IMR-90 (cell line): ENCODE measurements around the gene PRSS53. TPM values are rescaled to one million over a fixed set of nuclear protein-coding genes. Genes with fewer than 3 reads are reported as not detected.

ENCODE experiments used
- ATAC-seq: fragments of 200-7000 bp; cut with Tn5 transposase; 2 replicates; pipeline ENCODE4 v1.9.1; 2020; ENCODE audit warnings: low read depth, mild to moderate bottlenecking, moderate library complexity
- BruUV-seq: library from RNA; stranded (reverse); fragments of 400-500 nt; replicated peaks from 2 replicates; lab custom pipeline; 2021; lab: Mats Ljungman, UMichigan
- CTCF ChIA-PET: fragments of 300-600 bp; formaldehyde crosslinking; extraction: SDS; loops from one replicate; lab custom pipeline; 2021; ENCODE audit warnings: antibody characterized with exemption; lab: Yijun Ruan, JAX
- POLR2A ChIA-PET: fragments of 300-600 bp; sonication (Branson Sonifier 250); formaldehyde crosslinking; loops from one replicate; lab custom pipeline; 2022; ENCODE audit warnings: antibody characterized with exemption; ENCODE audit not compliant: unreplicated experiment; lab: Charles Lee
- DNase-seq: peaks from one replicate; pipeline ENCODE4 v3.0.0; 2013
- H2AFZ ChIP-seq: replicated peaks from 2 replicates; pipeline ENCODE3; 2013; ENCODE audit warnings: low read length, mild to moderate bottlenecking; ENCODE audit not compliant: poor library complexity
- H2AK5ac ChIP-seq: 2 replicates; pipeline ENCODE4 v1.6.1; 2013; ENCODE audit warnings: low read depth, low read length, inconsistent platforms
- H2AK9ac ChIP-seq: replicated peaks from 2 replicates; pipeline ENCODE3; 2013; ENCODE audit warnings: mild to moderate bottlenecking, low read depth, low read length, moderate library complexity; ENCODE audit not compliant: poor library complexity
- H2BK120ac ChIP-seq: 2 replicates; pipeline ENCODE4 v1.6.1; 2013; ENCODE audit warnings: low read depth, low read length, inconsistent platforms
- H2BK15ac ChIP-seq: 3 replicates; pipeline ENCODE4 v1.6.1; 2013; ENCODE audit warnings: low read depth, low read length, inconsistent platforms
- H2BK20ac ChIP-seq: 2 replicates; pipeline ENCODE4 v1.6.1; 2013; ENCODE audit warnings: low read depth, mild to moderate bottlenecking, inconsistent platforms, low read length, moderate library complexity
- H2BK5ac ChIP-seq: 2 replicates; pipeline ENCODE4 v1.6.1; 2013; ENCODE audit warnings: mild to moderate bottlenecking, low read depth, low read length, inconsistent platforms; ENCODE audit not compliant: poor library complexity, severe bottlenecking
- H3K14ac ChIP-seq: replicated peaks from 2 replicates; pipeline ENCODE4 v1.6.1; 2013; ENCODE audit warnings: low read depth, low read length, inconsistent platforms
- H3K18ac ChIP-seq: 2 replicates; pipeline ENCODE4 v1.6.1; 2013; ENCODE audit warnings: low read depth, low read length, control low read depth
- H3K23ac ChIP-seq: 2 replicates; pipeline ENCODE4 v1.6.1; 2013; ENCODE audit warnings: low read depth, low read length, inconsistent platforms
- H3K27ac ChIP-seq: 2 replicates; pipeline ENCODE4 v1.5.1; 2013; ENCODE audit warnings: mild to moderate bottlenecking, control low read depth, low read length; ENCODE audit not compliant: insufficient read depth
- H3K27me3 ChIP-seq: 2 replicates; pipeline ENCODE4 v1.6.1; 2013; ENCODE audit warnings: low read length; ENCODE audit not compliant: control insufficient read depth, insufficient read depth
- H3K36me3 ChIP-seq: 2 replicates; pipeline ENCODE4 v1.6.1; 2013; ENCODE audit warnings: low read length, mixed read lengths; ENCODE audit not compliant: control insufficient read depth, insufficient read depth
- H3K4ac ChIP-seq: 2 replicates; pipeline ENCODE4 v1.6.1; 2013; ENCODE audit warnings: low read depth, low read length, inconsistent platforms
- H3K4me1 ChIP-seq: 2 replicates; pipeline ENCODE4 v1.6.1; 2013; ENCODE audit warnings: low read length, mixed read lengths; ENCODE audit not compliant: control insufficient read depth, insufficient read depth
- H3K4me2 ChIP-seq: 2 replicates; pipeline ENCODE4 v1.6.1; 2013; ENCODE audit warnings: low read depth, mild to moderate bottlenecking, control low read depth, low read length, moderate library complexity
- H3K4me3 ChIP-seq: 2 replicates; pipeline ENCODE4 v1.5.1; 2013; ENCODE audit warnings: low read depth, mild to moderate bottlenecking, control low read depth, low read length, moderate library complexity; ENCODE audit not compliant: insufficient read depth
- H3K56ac ChIP-seq: 2 replicates; pipeline ENCODE4 v1.6.1; 2013; ENCODE audit warnings: low read length, inconsistent platforms; ENCODE audit not compliant: insufficient read depth; ENCODE audit errors: extremely low read depth
- H3K79me1 ChIP-seq, 2 experiments: 2 replicates each; pipeline ENCODE4 v1.6.1; 2013; ENCODE audit warnings: low read length in 2 of 2, inconsistent platforms in 1 of 2, low read depth in 1 of 2
- H3K9ac ChIP-seq: 2 replicates; pipeline ENCODE4 v1.6.1; 2013; ENCODE audit warnings: low read depth, low read length, control low read depth
- H3K9me1 ChIP-seq: 2 replicates; pipeline ENCODE4 v1.6.1; 2013; ENCODE audit warnings: low read length, inconsistent platforms; ENCODE audit not compliant: insufficient read depth
- H3K9me3 ChIP-seq: 2 replicates; pipeline ENCODE4 v1.6.1; 2013; ENCODE audit warnings: low read length; ENCODE audit not compliant: control insufficient read depth, insufficient read depth
- H4K20me1 ChIP-seq: 2 replicates; pipeline ENCODE4 v1.6.1; 2013; ENCODE audit warnings: low read length, inconsistent platforms; ENCODE audit not compliant: insufficient read depth
- H4K5ac ChIP-seq: 2 replicates; pipeline ENCODE4 v1.6.1; 2013; ENCODE audit warnings: mild to moderate bottlenecking, low read depth, low read length, control low read depth
- H4K8ac ChIP-seq, 2 experiments: 2 replicates each; pipeline ENCODE4 v1.6.1; 2013; ENCODE audit warnings: low read depth in 2 of 2, low read length in 2 of 2, control low read depth in 1 of 2, inconsistent platforms in 1 of 2
- H4K91ac ChIP-seq: 2 replicates; pipeline ENCODE4 v1.6.1; 2013; ENCODE audit warnings: low read depth, low read length, inconsistent platforms; ENCODE audit not compliant: insufficient read depth
- BHLHE40 ChIP-seq: fragments of 150-350 bp; IDR thresholded peaks from 2 replicates; pipeline ENCODE4 v1.6.1; 2016; ENCODE audit warnings: mild to moderate bottlenecking, low read depth, low read length
- CEBPB ChIP-seq: IDR thresholded peaks from 2 replicates; pipeline ENCODE4 v1.6.1; 2012; ENCODE audit warnings: low read depth, low read length, improper control_type of control experiment
- CHD1 ChIP-seq: IDR thresholded peaks from 2 replicates; pipeline ENCODE4 v1.6.1; 2012; ENCODE audit warnings: low read depth, low read length, improper control_type of control experiment
- CTCF ChIP-seq: conservative IDR thresholded peaks from 2 replicates; pipeline ENCODE4 v1.5.1; 2012; ENCODE audit warnings: mild to moderate bottlenecking, low read depth, low read length, improper control_type of control experiment
- ELK1 ChIP-seq: fragments of 150-350 bp; IDR thresholded peaks from 2 replicates; pipeline ENCODE4 v1.6.1; 2016; ENCODE audit warnings: low read depth, mild to moderate bottlenecking, low read length, moderate library complexity, borderline replicate concordance
- FOS ChIP-seq: fragments of 150-350 bp; IDR thresholded peaks from 2 replicates; pipeline ENCODE4 v1.6.1; 2016; ENCODE audit warnings: low read depth, low read length
- MAFK ChIP-seq: IDR thresholded peaks from 2 replicates; pipeline ENCODE4 v1.6.1; 2012; ENCODE audit warnings: low read depth, low read length, improper control_type of control experiment
- MAZ ChIP-seq: IDR thresholded peaks from 2 replicates; pipeline ENCODE4 v1.6.1; 2012; ENCODE audit warnings: low read depth, mild to moderate bottlenecking, low read length, improper control_type of control experiment, moderate library complexity, borderline replicate concordance
- MXI1 ChIP-seq: IDR thresholded peaks from 2 replicates; pipeline ENCODE4 v1.6.1; 2012; ENCODE audit warnings: low read depth, mild to moderate bottlenecking, low read length, moderate library complexity, borderline replicate concordance
- NFE2L2 ChIP-seq: fragments of 150-350 bp; IDR thresholded peaks from 2 replicates; pipeline ENCODE4 v1.6.1; 2016; ENCODE audit warnings: low read depth, mild to moderate bottlenecking, low read length
- POLR2A ChIP-seq: IDR thresholded peaks from 2 replicates; pipeline ENCODE4 v1.6.1; 2012; ENCODE audit warnings: mild to moderate bottlenecking, low read depth, low read length
- RAD21 ChIP-seq: IDR thresholded peaks from 2 replicates; pipeline ENCODE4 v1.6.1; 2012; ENCODE audit warnings: low read length, improper control_type of control experiment
- RCOR1 ChIP-seq: IDR thresholded peaks from 2 replicates; pipeline ENCODE4 v1.6.1; 2012; ENCODE audit warnings: mild to moderate bottlenecking, low read length, improper control_type of control experiment; ENCODE audit not compliant: insufficient replicate concordance
- RFX5 ChIP-seq: IDR thresholded peaks from 2 replicates; pipeline ENCODE4 v1.8.0; 2012; ENCODE audit warnings: low read depth, mild to moderate bottlenecking, low read length, moderate library complexity
- USF2 ChIP-seq: fragments of 150-350 bp; IDR thresholded peaks from 2 replicates; pipeline ENCODE4 v1.6.1; 2017; ENCODE audit warnings: mild to moderate bottlenecking, antibody characterized with exemption, low read length, low read depth
- WGBS, 2 experiments: methylation state at CpG; one replicate each; pipeline versions ENCODE4 v1.1.5 to v1.1.7; 2013; ENCODE audit warnings: missing lambda C conversion rate in 2 of 2; ENCODE audit not compliant: insufficient read length in 1 of 2; ENCODE audit errors: extremely low coverage in 2 of 2; 5-methylcytosine and 5-hydroxymethylcytosine counted together
- dilution Hi-C: fragments of 300-500 bp; cut with HindIII; formaldehyde crosslinking; loops from one replicate; pipeline ENCODE4 v1.14.3; 2018; ENCODE audit warnings: low sequenced_read_pairs; ENCODE audit not compliant: unreplicated experiment
- in situ Hi-C: fragments of 300-500 bp; cut with MboI; formaldehyde crosslinking; loops from 3 replicates; pipeline ENCODE4 v1.14.3; 2019; ENCODE audit warnings: low sequenced_read_pairs, inconsistent platforms, mixed read lengths
- intact Hi-C: fragments of 100-400 bp; cut with micrococcal nuclease; formaldehyde crosslinking; loops from 2 replicates; pipeline ENCODE4 v1.10.0; 2022
- polyA plus RNA-seq, 3 experiments: library from polyadenylated mRNA; depleted of rRNA; stranded (reverse); fragments of >200 nt; gene quantifications; 2 replicates each; pipeline ENCODE4 v1.2.3, GENCODE V29; 2012; ENCODE audit warnings: low replicate concordance in 1 of 3
- total RNA-seq: library from RNA; depleted of rRNA; stranded (reverse); fragments of >200 nt; gene quantifications from 2 replicates; pipeline ENCODE4 v1.2.3, GENCODE V29; 2012

The PRSS53 gene
- total and polyA plus RNA-seq, 2 of the 4 experiments (the other 2 are of a cell fraction) = 0.72 to 5.9 TPM

GRCh38 chr16:31085873-31086628 is 2.7 kb downstream of the PRSS53 start:
- Histone ChIP-seq H2AK5ac (no peak overlapping the region), H3K18ac (no peak overlapping the region), H2BK120ac (no peak overlapping the region), H3K9me1 (peaks cover 4% of the 10 kb centered on the region), H2BK20ac (no peak overlapping the region), H3K9ac (no peak overlapping the region), H3K36me3 (peaks cover 62% of the 10 kb centered on the region), H4K91ac (no peak overlapping the region), H4K5ac (no peak overlapping the region), H3K4ac (no peak overlapping the region), H3K4me2 (no peak overlapping the region), H3K79me1 (peaks cover 17 to 54% of the 10 kb centered on the region in 2 experiments), H4K20me1 (peaks cover 15% of the 10 kb centered on the region), H3K27me3 (no peaks in the 10 kb centered on the region), H3K4me3 (no peak overlapping the region), H2AFZ (no peak overlapping the region), H2AK9ac (no peak overlapping the region), H3K23ac (no peak overlapping the region), H3K9me3 (no peaks in the 10 kb centered on the region), H2BK15ac (no peak overlapping the region), H2BK5ac (no peak overlapping the region), H3K27ac (no peak overlapping the region), H3K14ac (no peak overlapping the region), H3K4me1 (no peaks in the 10 kb centered on the region; the same call in 1 of the 2 replicates), H4K8ac (no peak overlapping the region), H3K56ac (no peak overlapping the region)
- no peak for DNase-seq
- WGBS, 2 experiments = 78% methylated on average over 13 of the region's 18 CpGs; no CpG with 5 or more reads in 1 of the 2 experiments
- dilution Hi-C loops (no loop called here), intact Hi-C loops (no loop called here), in situ Hi-C loops (loop anchor here (10.0 kb wide), 1 partner anchor 101 kb away; the partner anchor contains the start of gene HSD3B7)
- no TSS peak for BruUV-seq
- ATAC-seq = no peak
- POLR2A ChIA-PET = interaction anchor here (1.0 kb wide), 1 partner anchor 13 kb away, joined by 3 read pairs; the partner anchor contains the start of gene ZNF668
- CTCF ChIA-PET = interaction anchor here (1.2 kb wide), 1 partner anchor 14 kb away, joined by 4 read pairs; no protein-coding TSS in a partner anchor
- no peak for TF ChIP-seq CTCF
- no peak for TF ChIP-seq RFX5
- no peak for TF ChIP-seq MAFK
- TF ChIP-seq NFE2L2 = no peak
- TF ChIP-seq FOS = no peak
- no peak for TF ChIP-seq RCOR1
- TF ChIP-seq MAZ = no peak
- TF ChIP-seq BHLHE40 = no peak
- TF ChIP-seq ELK1 = no peak
- no peak for TF ChIP-seq RAD21
- no peak for TF ChIP-seq USF2
- TF ChIP-seq CHD1 = no peak
- no peak for TF ChIP-seq CEBPB
- TF ChIP-seq MXI1 = no peak
- no peak for TF ChIP-seq POLR2A
